Left renal cortex interstitium (tissue), 4 donors: ENCODE data around the gene IL22. TPM values are rescaled to one million over a fixed set of nuclear protein-coding genes. Genes with fewer than 3 reads are reported as not detected.

Experiments
- polyA plus RNA-seq, 4 donors: library from polyadenylated mRNA; unstranded; fragments of 120-200 nt; gene quantifications; one replicate each; pipeline ENCODE4 v1.2.1, GENCODE V29; 2013; ENCODE audit not compliant: insufficient read length in 4 of 4

The IL22 gene
- polyA plus RNA-seq, 4 donors = not detected

Other genes with a start within 250 kb of the IL22 start
- not detected for gene IFNG, start 93.9 kb downstream of the IL22 start, polyA plus RNA-seq
- not detected for gene IL26, start 27.8 kb downstream of the IL22 start, polyA plus RNA-seq
- gene MDM1, start 78.8 kb upstream of the IL22 start, polyA plus RNA-seq = 10 to 100 TPM; 31.6 to 41.0 (median 37.3) TPM